ENCODE results near the gene AFTPH.

AFTPH gene

GRCh38 chr2:64558445-64559081 lies 34.4 kb downstream of the AFTPH start:
- Histone ChIP-seq H3K27ac (ENCODE audit: insufficient read depth, low read depth, low read length, poor library complexity, severe bottlenecking) (no peak overlapping the region), H3K4me3 (ENCODE audit: insufficient read depth, low read depth, low read length) (no peak overlapping the region)
- WGBS, 2 experiments = 86 to 93% methylated on average over 4 of the region's 4 CpGs

GRCh38 chr2:64562148-64562784 lies 38.1 kb downstream of the AFTPH start:
- no peaks in the 10 kb centered on the region for H3K4me1 ChIP-seq (ENCODE audit: control insufficient read depth, insufficient read depth, low read length)
- no peak overlapping the region for H3K4me3 ChIP-seq (ENCODE audit: insufficient read depth, low read depth, low read length)
- WGBS, 2 experiments = 94 to 100% methylated on average over 2 of the region's 2 CpGs
- no peak overlapping the region for H3K27ac ChIP-seq (ENCODE audit: insufficient read depth, low read depth, low read length, poor library complexity, severe bottlenecking)
- no peaks in the 10 kb centered on the region for H3K9me3 ChIP-seq (ENCODE audit: control insufficient read depth, low read length)
- H3K27me3 ChIP-seq (ENCODE audit: control insufficient read depth, insufficient read depth, low read length, poor library complexity, severe bottlenecking) = no peaks in the 10 kb centered on the region
- H3K36me3 ChIP-seq (ENCODE audit: control insufficient read depth, insufficient read depth, low read length) = no peaks in the 10 kb centered on the region

More at GRCh38 chr2:64558445-64559081, 34.4 kb downstream of the AFTPH start:
- Histone ChIP-seq H3K4me1 (ENCODE audit: control insufficient read depth, insufficient read depth, low read length) (no peaks in the 10 kb centered on the region), H3K9me3 (ENCODE audit: control insufficient read depth, low read length) (no peaks in the 10 kb centered on the region), H3K27me3 (ENCODE audit: control insufficient read depth, insufficient read depth, low read length, poor library complexity, severe bottlenecking) (no peaks in the 10 kb centered on the region), H3K36me3 (ENCODE audit: control insufficient read depth, insufficient read depth, low read length) (no peaks in the 10 kb centered on the region)

DNA sequence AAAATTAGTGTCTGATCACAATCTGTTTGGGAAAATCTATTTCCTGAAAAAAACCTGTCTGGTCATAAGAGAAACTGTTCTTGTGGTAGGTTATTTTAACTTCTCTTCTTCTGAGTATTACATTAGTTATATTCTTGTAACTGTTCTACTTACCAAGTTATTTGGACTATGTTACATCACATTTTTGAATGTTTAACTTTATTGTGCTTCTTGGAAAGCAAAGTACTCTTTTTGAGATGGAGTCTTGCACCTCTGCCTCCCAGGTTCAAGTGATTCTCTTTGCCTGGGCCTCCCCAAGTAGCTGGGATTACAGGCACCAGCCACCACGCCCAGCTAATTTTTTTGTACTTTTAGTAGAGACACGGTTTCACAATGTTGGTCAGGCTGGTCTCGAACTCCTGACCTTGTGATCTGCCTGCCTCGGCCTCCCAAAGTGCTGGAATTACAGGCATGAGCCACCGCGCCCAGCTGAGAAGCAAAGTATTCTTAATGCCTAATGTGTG lies 39.4 kb downstream of the AFTPH start:
- H3K27ac ChIP-seq (ENCODE audit: insufficient read depth, low read depth, low read length, poor library complexity, severe bottlenecking) = no peak overlapping the region
- no peaks in the 10 kb centered on the region for H3K36me3 ChIP-seq (ENCODE audit: control insufficient read depth, insufficient read depth, low read length)
- 90 to 96% methylated on average over 6 of the region's 6 CpGs for WGBS, 2 experiments
- H3K9me3 ChIP-seq (ENCODE audit: control insufficient read depth, low read length) = no peaks in the 10 kb centered on the region
- H3K27me3 ChIP-seq (ENCODE audit: control insufficient read depth, insufficient read depth, low read length, poor library complexity, severe bottlenecking) = no peaks in the 10 kb centered on the region
- no peak overlapping the region for H3K4me3 ChIP-seq (ENCODE audit: insufficient read depth, low read depth, low read length)
- H3K4me1 ChIP-seq (ENCODE audit: control insufficient read depth, insufficient read depth, low read length) = no peaks in the 10 kb centered on the region

- H3K27ac ChIP-seq (ENCODE audit: insufficient read depth, low read depth, low read length, poor library complexity, severe bottlenecking) = no peak overlapping the region
- H3K9me3 ChIP-seq (ENCODE audit: control insufficient read depth, low read length) = no peaks in the 10 kb centered on the region
- H3K27me3 ChIP-seq (ENCODE audit: control insufficient read depth, insufficient read depth, low read length, poor library complexity, severe bottlenecking) = no peaks in the 10 kb centered on the region
- WGBS, 2 experiments = 66 to 80% methylated on average over 1 of the region's 1 CpG
- H3K4me1 ChIP-seq (ENCODE audit: control insufficient read depth, insufficient read depth, low read length) = no peaks in the 10 kb centered on the region
- H3K4me3 ChIP-seq (ENCODE audit: insufficient read depth, low read depth, low read length) = no peak overlapping the region
- no peaks in the 10 kb centered on the region for H3K36me3 ChIP-seq (ENCODE audit: control insufficient read depth, insufficient read depth, low read length)
These were observed 42.0 kb downstream of the AFTPH start for GRCh38 chr2:64565949-64566710.

DNA sequence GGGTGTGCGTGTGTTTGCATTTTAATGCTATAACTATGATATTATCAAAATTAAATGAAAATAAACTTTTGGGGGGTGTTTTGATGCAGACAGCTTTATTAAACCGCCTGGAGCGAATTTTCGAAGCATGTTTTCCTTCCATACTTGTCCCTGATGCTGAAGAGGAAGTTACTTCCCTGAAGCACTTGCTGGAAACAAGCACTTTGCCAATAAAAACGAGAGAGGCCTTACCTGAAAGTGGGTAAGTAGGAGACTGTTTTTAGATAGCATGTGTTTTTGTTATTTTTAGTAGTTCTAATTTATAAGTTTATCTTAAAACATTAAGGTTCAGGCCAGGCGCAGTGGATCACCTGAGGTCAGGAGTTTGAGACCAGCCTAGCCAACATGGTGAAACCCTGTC lies 43.3 kb downstream of the AFTPH start:
- H3K4me3 ChIP-seq (ENCODE audit: insufficient read depth, low read depth, low read length) = no peak overlapping the region
- WGBS, 2 experiments = 90 to 91% methylated on average over 5 of the region's 6 CpGs
- H3K27ac ChIP-seq (ENCODE audit: insufficient read depth, low read depth, low read length, poor library complexity, severe bottlenecking) = no peak overlapping the region
- H3K27me3 ChIP-seq (ENCODE audit: control insufficient read depth, insufficient read depth, low read length, poor library complexity, severe bottlenecking) = no peaks in the 10 kb centered on the region
- no peaks in the 10 kb centered on the region for H3K4me1 ChIP-seq (ENCODE audit: control insufficient read depth, insufficient read depth, low read length)
- H3K9me3 ChIP-seq (ENCODE audit: control insufficient read depth, low read length) = no peaks in the 10 kb centered on the region
- H3K36me3 ChIP-seq (ENCODE audit: control insufficient read depth, insufficient read depth, low read length) = no peaks in the 10 kb centered on the region

DNA sequence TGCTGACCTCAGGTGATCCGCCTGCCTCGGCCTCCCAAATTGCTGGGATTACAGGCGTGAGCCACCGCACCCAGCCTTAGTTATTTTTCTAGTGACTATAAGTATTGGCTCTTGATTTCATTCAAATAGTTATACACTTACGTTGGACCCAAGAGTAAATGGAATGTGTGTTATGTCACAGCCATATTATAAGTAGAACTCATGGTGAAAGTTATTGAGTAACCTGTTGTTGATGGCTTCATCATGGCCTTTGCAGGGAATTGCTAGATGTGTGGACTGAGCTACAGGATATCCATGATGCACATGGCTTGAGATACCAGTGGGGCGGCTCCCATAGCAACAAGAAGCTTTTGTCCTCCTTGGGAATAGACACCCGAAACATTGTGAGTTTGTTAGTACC lies 44.7 kb downstream of the AFTPH start:
- 97 to 99% methylated on average over 7 of the region's 7 CpGs for WGBS, 2 experiments
- H3K27me3 ChIP-seq (ENCODE audit: control insufficient read depth, insufficient read depth, low read length, poor library complexity, severe bottlenecking) = no peaks in the 10 kb centered on the region
- H3K4me1 ChIP-seq (ENCODE audit: control insufficient read depth, insufficient read depth, low read length) = no peaks in the 10 kb centered on the region
- no peaks in the 10 kb centered on the region for H3K9me3 ChIP-seq (ENCODE audit: control insufficient read depth, low read length)
- no peak overlapping the region for H3K4me3 ChIP-seq (ENCODE audit: insufficient read depth, low read depth, low read length)
- H3K36me3 ChIP-seq (ENCODE audit: control insufficient read depth, insufficient read depth, low read length) = no peaks in the 10 kb centered on the region
- H3K27ac ChIP-seq (ENCODE audit: insufficient read depth, low read depth, low read length, poor library complexity, severe bottlenecking) = no peak overlapping the region

GRCh38 chr2:64574871-64575270 lies 50.7 kb downstream of the AFTPH start:
- no peak overlapping the region for H3K27ac ChIP-seq (ENCODE audit: insufficient read depth, low read depth, low read length, poor library complexity, severe bottlenecking)
- H3K4me3 ChIP-seq (ENCODE audit: insufficient read depth, low read depth, low read length) = no peak overlapping the region
- WGBS, 2 experiments = 100% methylated on average over 1 of the region's 1 CpG; no CpG with 5 or more reads in 1 of the 2 experiments
- H3K36me3 ChIP-seq (ENCODE audit: control insufficient read depth, insufficient read depth, low read length) = no peaks in the 10 kb centered on the region
- no peaks in the 10 kb centered on the region for H3K27me3 ChIP-seq (ENCODE audit: control insufficient read depth, insufficient read depth, low read length, poor library complexity, severe bottlenecking)
- no peaks in the 10 kb centered on the region for H3K9me3 ChIP-seq (ENCODE audit: control insufficient read depth, low read length)
- H3K4me1 ChIP-seq (ENCODE audit: control insufficient read depth, insufficient read depth, low read length) = no peaks in the 10 kb centered on the region

- H3K27ac ChIP-seq (ENCODE audit: insufficient read depth, low read depth, low read length, poor library complexity, severe bottlenecking) = no peak overlapping the region
- H3K9me3 ChIP-seq (ENCODE audit: control insufficient read depth, low read length) = no peaks in the 10 kb centered on the region
- WGBS, 2 experiments = 92 to 95% methylated on average over 2 of the region's 2 CpGs
- no peak overlapping the region for H3K4me3 ChIP-seq (ENCODE audit: insufficient read depth, low read depth, low read length)
- H3K36me3 ChIP-seq (ENCODE audit: control insufficient read depth, insufficient read depth, low read length) = no peaks in the 10 kb centered on the region
- no peaks in the 10 kb centered on the region for H3K27me3 ChIP-seq (ENCODE audit: control insufficient read depth, insufficient read depth, low read length, poor library complexity, severe bottlenecking)
- no peaks in the 10 kb centered on the region for H3K4me1 ChIP-seq (ENCODE audit: control insufficient read depth, insufficient read depth, low read length)
These were observed 56.9 kb downstream of the AFTPH start for GRCh38 chr2:64581018-64581417.

GRCh38 chr2:64581777-64582539 lies 57.8 kb downstream of the AFTPH start:
- H3K27ac ChIP-seq (ENCODE audit: insufficient read depth, low read depth, low read length, poor library complexity, severe bottlenecking) = no peak overlapping the region
- no peak overlapping the region for H3K4me3 ChIP-seq (ENCODE audit: insufficient read depth, low read depth, low read length)
- H3K36me3 ChIP-seq (ENCODE audit: control insufficient read depth, insufficient read depth, low read length) = no peaks in the 10 kb centered on the region
- 94 to 98% methylated on average over 1 of the region's 1 CpG for WGBS, 2 experiments
- no peaks in the 10 kb centered on the region for H3K27me3 ChIP-seq (ENCODE audit: control insufficient read depth, insufficient read depth, low read length, poor library complexity, severe bottlenecking)
- no peaks in the 10 kb centered on the region for H3K9me3 ChIP-seq (ENCODE audit: control insufficient read depth, low read length)
- H3K4me1 ChIP-seq (ENCODE audit: control insufficient read depth, insufficient read depth, low read length) = no peaks in the 10 kb centered on the region

Measured in ectodermal cell (in vitro differentiated cells).